H1 (cell line): ENCODE results near the gene KCNA5. TPM values are rescaled to one million over a fixed set of nuclear protein-coding genes. Genes with fewer than 3 reads are reported as not detected.

Experiments
- CTCF ChIA-PET: fragments of 300-600 bp; sonication (Branson Sonifier 250); formaldehyde crosslinking; loops from one replicate; lab custom pipeline; 2021; ENCODE audit not compliant: partially characterized antibody; lab: Charles Lee
- POLR2A ChIA-PET: fragments of 300-600 bp; sonication (Branson Sonifier 250); formaldehyde crosslinking; loops from one replicate; lab custom pipeline; 2021; ENCODE audit warnings: inconsistent platforms; ENCODE audit not compliant: partially characterized antibody; lab: Charles Lee
- DNase-seq, 2 experiments: peaks; one replicate each; pipeline versions ENCODE4 v3.0.0 to v3.0.0-alpha.2; 2010 to 2022; ENCODE audit warnings: low spot score in 2 of 2, low read depth in 1 of 2, mixed read lengths in 1 of 2
- FAIRE-seq: peaks from 2 replicates; lab custom pipeline; 2011; peaks lifted over from hg19 to GRCh38; lab: Jason Lieb, UNC
- H2AFZ ChIP-seq: 2 replicates; pipeline ENCODE4 v1.8.1; 2012; ENCODE audit warnings: low read length, inconsistent platforms
- H2AK5ac ChIP-seq: 2 replicates; pipeline ENCODE4 v1.6.1; 2013; ENCODE audit warnings: low read depth, low read length
- H2BK120ac ChIP-seq: replicated peaks from 2 replicates; pipeline ENCODE3; 2013; ENCODE audit warnings: low read depth, low read length, inconsistent platforms
- H2BK12ac ChIP-seq: 2 replicates; pipeline ENCODE4 v1.6.1; 2013; ENCODE audit warnings: low read depth, low read length
- H2BK15ac ChIP-seq: 2 replicates; pipeline ENCODE4 v1.6.1; 2013; ENCODE audit warnings: low read length
- H2BK20ac ChIP-seq: 2 replicates; pipeline ENCODE4 v1.6.1; 2013; ENCODE audit warnings: low read length
- H2BK5ac ChIP-seq: 2 replicates; pipeline ENCODE4 v1.6.1; 2013; ENCODE audit warnings: low read depth, low read length
- H3K14ac ChIP-seq: 2 replicates; pipeline ENCODE4 v1.6.1; 2013; ENCODE audit warnings: inconsistent platforms; ENCODE audit not compliant: insufficient read length
- H3K18ac ChIP-seq: 2 replicates; pipeline ENCODE4 v1.6.1; 2013; ENCODE audit warnings: low read length; ENCODE audit errors: extremely low read depth
- H3K23ac ChIP-seq: 2 replicates; pipeline ENCODE4 v1.6.1; 2013; ENCODE audit warnings: inconsistent platforms; ENCODE audit not compliant: insufficient read length
- H3K23me2 ChIP-seq: 2 replicates; pipeline ENCODE4 v1.6.1; 2013; ENCODE audit warnings: low read depth, low read length
- H3K27ac ChIP-seq: 2 replicates; pipeline ENCODE4 v1.6.1; 2011; ENCODE audit warnings: low read depth, low read length, inconsistent platforms
- H3K27me3 ChIP-seq, 4 experiments: replicated peaks in 1 of 4; 1 replicate in 1 of 4; 2 replicates in 3 of 4; pipeline versions ENCODE4 v1.6.1 to v1.8.1; 2011 to 2013; ENCODE audit warnings: low read length in 3 of 4, mild to moderate bottlenecking in 3 of 4, inconsistent platforms in 2 of 4, mixed read lengths in 2 of 4, moderate library complexity in 1 of 4; ENCODE audit not compliant: control insufficient read depth in 3 of 4, insufficient read depth in 3 of 4; ENCODE audit errors: extremely low read depth in 1 of 4
- H3K36me3 ChIP-seq, 4 experiments: 2 replicates each; pipeline versions ENCODE4 v1.6.1 to v1.8.1; 2011 to 2013; ENCODE audit warnings: mild to moderate bottlenecking in 4 of 4, low read length in 3 of 4, moderate library complexity in 2 of 4, control low read depth in 1 of 4, inconsistent platforms in 1 of 4; ENCODE audit not compliant: insufficient read depth in 4 of 4, control insufficient read depth in 2 of 4
- H3K4ac ChIP-seq: replicated peaks from 2 replicates; pipeline ENCODE3; 2013; ENCODE audit warnings: low read length, low read depth, mixed read lengths, inconsistent platforms; ENCODE audit not compliant: insufficient read length
- H3K4me1 ChIP-seq, 4 experiments: replicated peaks in 1 of 4; 1 replicate in 1 of 4; 2 replicates in 3 of 4; pipeline versions ENCODE4 v1.6.1 to v1.8.1; 2011 to 2013; ENCODE audit warnings: low read length in 3 of 4, inconsistent platforms in 2 of 4, mixed read lengths in 1 of 4; ENCODE audit not compliant: insufficient read depth in 4 of 4, control insufficient read depth in 3 of 4
- H3K4me2 ChIP-seq, 2 experiments: 2 replicates each; pipeline versions ENCODE4 v1.6.1 to v1.8.1; 2011 to 2013; ENCODE audit warnings: low read depth in 2 of 2, low read length in 2 of 2, control low read depth in 1 of 2, inconsistent platforms in 1 of 2, mild to moderate bottlenecking in 1 of 2; ENCODE audit not compliant: insufficient read depth in 1 of 2
- H3K4me3 ChIP-seq, 4 experiments: fragments of 200-600, 300-600 bp in 1 of 4; sonication (generic), shearing (Covaris generic), sonication (Bioruptor Twin) in 1 of 4; 2 replicates each; pipeline versions ENCODE4 v1.5.1 to v1.8.1; 2011 to 2016; ENCODE audit warnings: low read length in 4 of 4, low read depth in 3 of 4, control low read depth in 2 of 4, inconsistent platforms in 2 of 4, mild to moderate bottlenecking in 2 of 4, mixed read lengths in 1 of 4, moderate library complexity in 1 of 4; ENCODE audit not compliant: insufficient read depth in 2 of 4; ENCODE audit errors: extremely low read depth in 1 of 4
- H3K56ac ChIP-seq: replicated peaks from 2 replicates; pipeline ENCODE3; 2013; ENCODE audit warnings: low read depth, mild to moderate bottlenecking, mixed read lengths, low read length, inconsistent platforms; ENCODE audit not compliant: insufficient read length
- H3K79me1 ChIP-seq: 2 replicates; pipeline ENCODE4 v1.6.1; 2013; ENCODE audit warnings: low read depth, low read length, control low read depth
- H3K79me2 ChIP-seq, 2 experiments: 2 replicates each; pipeline versions ENCODE4 v1.6.1 to v1.8.1; 2012 to 2013; ENCODE audit warnings: low read length in 2 of 2, mild to moderate bottlenecking in 2 of 2, inconsistent platforms in 1 of 2; ENCODE audit not compliant: insufficient read depth in 2 of 2, control insufficient read depth in 1 of 2
- H3K9ac ChIP-seq, 4 experiments: replicated peaks in 1 of 4; 1 replicate in 1 of 4; 2 replicates in 3 of 4; pipeline versions ENCODE4 v1.6.1 to v1.8.1; 2011 to 2013; ENCODE audit warnings: low read depth in 3 of 4, low read length in 3 of 4, control low read depth in 2 of 4, mild to moderate bottlenecking in 2 of 4, moderate library complexity in 2 of 4, inconsistent platforms in 1 of 4; ENCODE audit errors: extremely low read depth in 1 of 4
- H3K9me3 ChIP-seq, 2 experiments: 2 replicates each; pipeline versions ENCODE4 v1.6.1 to v1.8.1; 2012 to 2013; ENCODE audit warnings: mild to moderate bottlenecking in 2 of 2, moderate library complexity in 2 of 2, control low read depth in 1 of 2, inconsistent platforms in 1 of 2, low read depth in 1 of 2, low read length in 1 of 2, mixed read lengths in 1 of 2; ENCODE audit not compliant: insufficient read depth in 2 of 2
- H4K20me1 ChIP-seq, 2 experiments: replicated peaks in 1 of 2; 2 replicates each; pipeline versions ENCODE3 to v1.8.1; 2011 to 2013; ENCODE audit warnings: inconsistent platforms in 2 of 2, low read length in 2 of 2, mild to moderate bottlenecking in 1 of 2; ENCODE audit not compliant: insufficient read depth in 2 of 2, control insufficient read depth in 1 of 2
- H4K5ac ChIP-seq: 2 replicates; pipeline ENCODE4 v1.6.1; 2013; ENCODE audit warnings: low read length, low read depth, mixed read lengths, inconsistent platforms; ENCODE audit not compliant: insufficient read length
- H4K8ac ChIP-seq: 2 replicates; pipeline ENCODE4 v1.8.0; 2013; ENCODE audit warnings: mild to moderate bottlenecking, moderate library complexity, low read length, inconsistent platforms; ENCODE audit not compliant: insufficient read depth; ENCODE audit errors: extremely low read depth
- H4K91ac ChIP-seq: replicated peaks from 2 replicates; pipeline ENCODE3; 2013; ENCODE audit warnings: low read length, mixed read lengths, inconsistent platforms; ENCODE audit not compliant: insufficient read length
- NRF1 ChIP-seq: IDR thresholded peaks from 2 replicates; pipeline ENCODE4 v1.6.1; 2011; ENCODE audit warnings: mild to moderate bottlenecking, low read depth, low read length, improper control_type of control experiment
- RAD21 ChIP-seq, 2 experiments: IDR thresholded peaks in 1 of 2; conservative IDR thresholded peaks in 1 of 2; 2 replicates each; pipeline ENCODE4 v1.6.1; 2011; ENCODE audit warnings: low read depth in 2 of 2, low read length in 2 of 2, improper control_type of control experiment in 1 of 2, inconsistent platforms in 1 of 2, mild to moderate bottlenecking in 1 of 2, moderate library complexity in 1 of 2
- TAF7 ChIP-seq: optimal IDR thresholded peaks from 2 replicates; pipeline ENCODE3; 2011; ENCODE audit warnings: low read depth, mild to moderate bottlenecking, inconsistent platforms, low read length, moderate library complexity, borderline replicate concordance
- YY1 ChIP-seq: IDR thresholded peaks from 2 replicates; pipeline ENCODE4 v1.6.1; 2011; ENCODE audit warnings: low read depth, mild to moderate bottlenecking, low read length
- WGBS, 2 experiments: shearing (Covaris generic) in 1 of 2; methylation state at CpG; one replicate each; pipeline versions ENCODE4 v1.1.6 to v1.1.7; 2013 to 2015; ENCODE audit warnings: low lambda C conversion rate in 2 of 2, mixed read lengths in 2 of 2, inconsistent platforms in 1 of 2, low coverage in 1 of 2, missing lambda C conversion rate in 1 of 2; ENCODE audit not compliant: insufficient replicate concordance in 2 of 2, insufficient coverage in 1 of 2, insufficient read length in 1 of 2; ENCODE audit errors: extremely low coverage in 1 of 2, missing lambda C conversion rate in 1 of 2; 5-methylcytosine and 5-hydroxymethylcytosine counted together
- polyA plus RNA-seq, 7 experiments: library from polyadenylated mRNA; depleted of rRNA in 3 of 7; stranded (reverse) in 5 of 7; unstranded in 2 of 7; fragments of >200 nt in 5 of 7; fragments of 200-250 nt in 2 of 7; gene quantifications; 1 replicate in 5 of 7; 2 replicates in 1 of 7; 4 replicates in 1 of 7; pipeline versions ENCODE4 v1.2.1 to v1.2.3, GENCODE V29; 2011 to 2013; ENCODE audit warnings: missing spikeins in 2 of 7, mixed read lengths in 2 of 7
- total RNA-seq: library from RNA; stranded (reverse); fragmentation: NEBNext Ultra II Directional; extraction: Animal tissue kit (Norgen Biotek cat#: 25700); gene quantifications from 2 replicates; pipeline ENCODE4 v1.2.1, GENCODE V29; 2021
- TF ChIP-seq, protein P1 (sequence below): IDR thresholded peaks from 2 replicates; pipeline ENCODE4 v1.6.1; 2012; ENCODE audit warnings: inconsistent platforms
- TF ChIP-seq, protein P2 (sequence below), 3 experiments: IDR thresholded peaks; 1 replicate in 2 of 3; 2 replicates in 1 of 3; pipeline versions ENCODE4 v1.5.1 to v1.6.1; 2011; ENCODE audit warnings: low read length in 3 of 3, mild to moderate bottlenecking in 3 of 3, inconsistent platforms in 2 of 3, low read depth in 1 of 3, moderate library complexity in 1 of 3; ENCODE audit not compliant: insufficient read depth in 1 of 3; ENCODE audit errors: control extremely low read depth in 1 of 3

KCNA5 gene
- total and polyA plus RNA-seq, 2 of the 8 experiments (the other 6 are each of a cell fraction or from before 2014, with no cell fraction given) = 0.20 to 0.29 TPM

DNA sequence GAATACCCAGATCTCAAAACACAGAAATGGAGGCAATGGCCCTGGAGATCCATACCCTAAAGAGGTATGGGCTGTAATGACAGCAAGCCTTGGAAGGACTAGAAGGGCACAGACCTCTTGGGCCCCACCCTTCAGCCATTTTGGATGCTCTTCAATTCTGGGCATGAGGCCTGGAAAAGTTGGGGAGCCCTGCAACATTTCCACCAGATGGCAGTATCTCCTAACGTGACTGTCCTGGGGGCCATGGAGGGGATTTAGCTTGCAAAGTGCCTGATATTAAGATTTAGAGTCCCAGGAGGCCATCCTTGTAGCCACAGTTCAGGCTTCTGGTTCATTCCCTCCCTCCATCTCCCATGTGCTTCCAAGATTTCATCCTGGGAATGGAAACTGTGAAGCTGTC, 30.2 kb downstream of the KCNA5 start:
- FAIRE-seq = peak; percentile 68
- no peaks in the 10 kb centered on the region for H3K79me2 ChIP-seq
- no peak overlapping the region for H3K56ac ChIP-seq
- no peak overlapping the region for H3K4ac ChIP-seq
- 0 out of 2 replicates have a peak overlapping the region, but pooled peaks have one; percentile 10 for H2AK5ac ChIP-seq
- WGBS, 2 experiments = 44% methylated on average over 1 of the region's 1 CpG; no CpG with 5 or more reads in 1 of the 2 experiments
- H3K23ac ChIP-seq = no peak overlapping the region
- H2BK15ac ChIP-seq = no peak overlapping the region
- H3K9me3 ChIP-seq = no peaks in the 10 kb centered on the region
- peaks cover 0 to 5% (median 4%) of the 10 kb centered on the region in 4 experiments; a peak in 4 of 7 replicates for H3K4me1 ChIP-seq
- H3K9ac ChIP-seq = no peak overlapping the region
- no peak overlapping the region for H3K14ac ChIP-seq
- POLR2A ChIA-PET = interaction anchor here (0.9 to 1.3 kb wide), 2 partner anchors 12 to 14 kb away, joined by 3 read pairs; no protein-coding TSS in a partner anchor
- no peak overlapping the region for H4K5ac ChIP-seq
- TF ChIP-seq, protein P1, sequence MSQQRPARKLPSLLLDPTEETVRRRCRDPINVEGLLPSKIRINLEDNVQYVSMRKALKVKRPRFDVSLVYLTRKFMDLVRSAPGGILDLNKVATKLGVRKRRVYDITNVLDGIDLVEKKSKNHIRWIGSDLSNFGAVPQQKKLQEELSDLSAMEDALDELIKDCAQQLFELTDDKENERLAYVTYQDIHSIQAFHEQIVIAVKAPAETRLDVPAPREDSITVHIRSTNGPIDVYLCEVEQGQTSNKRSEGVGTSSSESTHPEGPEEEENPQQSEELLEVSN = peak; percentile 12; the same call in 1 of the 2 replicates
- TF ChIP-seq RAD21 (IDR thresholded peaks at IDR 0.05 in 1 of 2, conservative IDR thresholded peaks at IDR 0.05 in 1 of 2; ENCODE audit: low read depth in 2 of 2, low read length in 2 of 2) = peak; percentile 77 to 83
- TF ChIP-seq TAF7 = no peak
- no peak for TF ChIP-seq NRF1
- TF ChIP-seq, protein P2, sequence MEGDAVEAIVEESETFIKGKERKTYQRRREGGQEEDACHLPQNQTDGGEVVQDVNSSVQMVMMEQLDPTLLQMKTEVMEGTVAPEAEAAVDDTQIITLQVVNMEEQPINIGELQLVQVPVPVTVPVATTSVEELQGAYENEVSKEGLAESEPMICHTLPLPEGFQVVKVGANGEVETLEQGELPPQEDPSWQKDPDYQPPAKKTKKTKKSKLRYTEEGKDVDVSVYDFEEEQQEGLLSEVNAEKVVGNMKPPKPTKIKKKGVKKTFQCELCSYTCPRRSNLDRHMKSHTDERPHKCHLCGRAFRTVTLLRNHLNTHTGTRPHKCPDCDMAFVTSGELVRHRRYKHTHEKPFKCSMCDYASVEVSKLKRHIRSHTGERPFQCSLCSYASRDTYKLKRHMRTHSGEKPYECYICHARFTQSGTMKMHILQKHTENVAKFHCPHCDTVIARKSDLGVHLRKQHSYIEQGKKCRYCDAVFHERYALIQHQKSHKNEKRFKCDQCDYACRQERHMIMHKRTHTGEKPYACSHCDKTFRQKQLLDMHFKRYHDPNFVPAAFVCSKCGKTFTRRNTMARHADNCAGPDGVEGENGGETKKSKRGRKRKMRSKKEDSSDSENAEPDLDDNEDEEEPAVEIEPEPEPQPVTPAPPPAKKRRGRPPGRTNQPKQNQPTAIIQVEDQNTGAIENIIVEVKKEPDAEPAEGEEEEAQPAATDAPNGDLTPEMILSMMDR (IDR thresholded peaks at IDR 0.05; ENCODE audit: control extremely low read depth in 1 of 3, insufficient read depth in 1 of 3, low read depth in 1 of 3, low read length in 3 of 3) = peak; percentile 53 to 76 (median 73)
- TF ChIP-seq YY1 = peak; percentile 86; the same call in 1 of the 2 replicates
- no peak overlapping the region for H2BK20ac ChIP-seq
- no peaks in the 10 kb centered on the region for H3K36me3 ChIP-seq
- no peak overlapping the region for H4K91ac ChIP-seq
- H3K4me2 ChIP-seq = no peak overlapping the region
- no peaks in the 10 kb centered on the region for H3K23me2 ChIP-seq
- no peaks in the 10 kb centered on the region for H3K79me1 ChIP-seq
- H4K20me1 ChIP-seq = no peaks in the 10 kb centered on the region
- H3K27me3 ChIP-seq = 0 out of 7 replicates have a peak, but pooled peaks cover 0 to 4% (median 0%) of the 10 kb centered on the region in 4 experiments
- peak overlapping the region; percentile 52 for H2BK12ac ChIP-seq
- no peak overlapping the region for H4K8ac ChIP-seq
- no peak overlapping the region for H2BK120ac ChIP-seq
- DNase-seq = peak in 1 of 2 experiments; percentile 59
- H3K27ac ChIP-seq = no peak overlapping the region
- no peak overlapping the region for H3K18ac ChIP-seq
- CTCF ChIA-PET = interaction anchor here (0.7 to 10.3 kb wide), 21 partner anchors 11 to 722 kb away, joined by 3 to 149 read pairs (median 4); no protein-coding TSS in a partner anchor
- no peak overlapping the region for H3K4me3 ChIP-seq
- no peak overlapping the region for H2BK5ac ChIP-seq
- peak overlapping the region; percentile 48; the same call in 1 of the 2 replicates for H2AFZ ChIP-seq
